ENCODE results near the gene GABRR1.

GABRR1 gene

GRCh38 chr6:89205819-89206218 is 11.3 kb downstream of the GABRR1 start:
- no peak overlapping the region for H3K4me3 ChIP-seq (replicated peaks in 1 of 2; ENCODE audit: low read depth in 2 of 2, low read length in 2 of 2)
- TF ChIP-seq, protein P1, sequence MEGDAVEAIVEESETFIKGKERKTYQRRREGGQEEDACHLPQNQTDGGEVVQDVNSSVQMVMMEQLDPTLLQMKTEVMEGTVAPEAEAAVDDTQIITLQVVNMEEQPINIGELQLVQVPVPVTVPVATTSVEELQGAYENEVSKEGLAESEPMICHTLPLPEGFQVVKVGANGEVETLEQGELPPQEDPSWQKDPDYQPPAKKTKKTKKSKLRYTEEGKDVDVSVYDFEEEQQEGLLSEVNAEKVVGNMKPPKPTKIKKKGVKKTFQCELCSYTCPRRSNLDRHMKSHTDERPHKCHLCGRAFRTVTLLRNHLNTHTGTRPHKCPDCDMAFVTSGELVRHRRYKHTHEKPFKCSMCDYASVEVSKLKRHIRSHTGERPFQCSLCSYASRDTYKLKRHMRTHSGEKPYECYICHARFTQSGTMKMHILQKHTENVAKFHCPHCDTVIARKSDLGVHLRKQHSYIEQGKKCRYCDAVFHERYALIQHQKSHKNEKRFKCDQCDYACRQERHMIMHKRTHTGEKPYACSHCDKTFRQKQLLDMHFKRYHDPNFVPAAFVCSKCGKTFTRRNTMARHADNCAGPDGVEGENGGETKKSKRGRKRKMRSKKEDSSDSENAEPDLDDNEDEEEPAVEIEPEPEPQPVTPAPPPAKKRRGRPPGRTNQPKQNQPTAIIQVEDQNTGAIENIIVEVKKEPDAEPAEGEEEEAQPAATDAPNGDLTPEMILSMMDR (IDR thresholded peaks at IDR 0.05; ENCODE audit: low read depth, low read length): no peak
- no peak for DNase-seq (ENCODE audit: low read depth in 2 of 2)

GRCh38 chr6:89204096-89204495 is 13.1 kb downstream of the GABRR1 start:
- TF ChIP-seq, protein P1 (IDR thresholded peaks at IDR 0.05; ENCODE audit: low read depth, low read length): no peak
- no peak for DNase-seq (ENCODE audit: low read depth in 2 of 2)
- H3K4me3 ChIP-seq (replicated peaks in 1 of 2; ENCODE audit: low read depth in 2 of 2, low read length in 2 of 2): no peak overlapping the region

DNA sequence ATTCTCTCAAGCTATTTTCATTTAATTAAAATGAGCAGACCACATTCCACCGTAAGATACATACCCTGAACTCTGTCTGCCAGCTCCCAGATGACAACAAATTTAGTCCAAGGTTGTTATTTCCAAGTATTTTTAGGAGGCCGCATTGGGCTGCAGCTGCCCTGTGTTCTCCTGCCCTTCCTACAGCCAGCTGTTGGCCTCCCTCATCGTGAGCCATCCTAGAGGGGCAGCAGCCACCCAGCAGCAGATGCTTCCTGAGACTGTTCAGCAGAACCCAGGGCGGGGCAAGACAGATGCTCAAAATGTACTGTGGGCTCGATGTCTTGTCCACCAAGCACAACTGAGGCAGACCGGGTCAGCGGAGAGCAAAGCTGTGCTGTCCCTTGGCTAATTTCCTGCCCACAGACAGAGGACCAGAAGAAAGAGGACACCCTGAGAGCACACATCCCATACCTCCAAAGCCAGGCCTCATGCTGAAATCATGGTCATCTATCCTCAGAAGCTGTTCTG is 16.4 kb downstream of the GABRR1 start:
- no peak for DNase-seq (ENCODE audit: low read depth in 2 of 2)
- TF ChIP-seq, protein P1 (IDR thresholded peaks at IDR 0.05; ENCODE audit: low read depth, low read length): no peak
- H3K4me3 ChIP-seq (replicated peaks in 1 of 2; ENCODE audit: low read depth in 2 of 2, low read length in 2 of 2): no peak overlapping the region

GRCh38 chr6:89199579-89199978 is 17.6 kb downstream of the GABRR1 start:
- TF ChIP-seq, protein P1 (IDR thresholded peaks at IDR 0.05; ENCODE audit: low read depth, low read length): no peak
- no peak for DNase-seq (ENCODE audit: low read depth in 2 of 2)
- no peak overlapping the region for H3K4me3 ChIP-seq (replicated peaks in 1 of 2; ENCODE audit: low read depth in 2 of 2, low read length in 2 of 2)

- no peak for DNase-seq (ENCODE audit: low read depth in 2 of 2)
- H3K4me3 ChIP-seq (replicated peaks in 1 of 2; ENCODE audit: low read depth in 2 of 2, low read length in 2 of 2): no peak overlapping the region
- TF ChIP-seq, protein P1 (IDR thresholded peaks at IDR 0.05; ENCODE audit: low read depth, low read length): no peak
Measured at GRCh38 chr6:89198235-89198634, 18.9 kb downstream of the GABRR1 start.

- TF ChIP-seq, protein P1 (IDR thresholded peaks at IDR 0.05; ENCODE audit: low read depth, low read length): no peak
- no peak overlapping the region for H3K4me3 ChIP-seq (replicated peaks in 1 of 2; ENCODE audit: low read depth in 2 of 2, low read length in 2 of 2)
- DNase-seq (ENCODE audit: low read depth in 2 of 2): no peak
Measured at GRCh38 chr6:89197141-89197540, 20.0 kb downstream of the GABRR1 start.

- TF ChIP-seq, protein P1 (IDR thresholded peaks at IDR 0.05; ENCODE audit: low read depth, low read length): no peak
- no peak for DNase-seq (ENCODE audit: low read depth in 2 of 2)
Measured at GRCh38 chr6:89194559-89194958, 22.6 kb downstream of the GABRR1 start.

More at GRCh38 chr6:89194559-89194958, 22.6 kb downstream of the GABRR1 start:
- H3K4me3 ChIP-seq (replicated peaks in 1 of 2; ENCODE audit: low read depth in 2 of 2, low read length in 2 of 2): no peak overlapping the region

Data from cardiac fibroblast (primary cell).